GM12878 (cell line): ENCODE data around the gene RIPK4. TPM values are rescaled to one million over a fixed set of nuclear protein-coding genes. Genes with fewer than 3 reads are reported as not detected.

ENCODE experiments used
- ATAC-seq: fragments of 200-7000 bp; cut with Tn5 transposase; 3 replicates; pipeline ENCODE4 v1.9.1; 2020; ENCODE audit warnings: mild to moderate bottlenecking, moderate library complexity
- BruUV-seq: library from RNA; stranded (reverse); fragments of 400-500 nt; replicated peaks from 2 replicates; lab custom pipeline; 2021; lab: Mats Ljungman, UMichigan
- CTCF ChIA-PET: fragments of 300-600 bp; sonication (Branson Sonifier 250); formaldehyde crosslinking; extraction: SDS; loops from one replicate; lab custom pipeline; 2021; ENCODE audit warnings: inconsistent platforms; lab: Yijun Ruan, JAX
- POLR2A ChIA-PET: fragments of 350-600 bp; formaldehyde crosslinking; extraction: SDS; loops from one replicate; lab custom pipeline; 2021; ENCODE audit warnings: inconsistent platforms; lab: Charles Lee
- RAD21 ChIA-PET: fragments of 300-600 bp; sonication (Branson Sonifier 250); formaldehyde crosslinking; loops from one replicate; lab custom pipeline; 2023; ENCODE audit warnings: antibody characterized with exemption; ENCODE audit not compliant: unreplicated experiment; lab: Charles Lee
- SMC1A ChIA-PET: fragments of 300-600 bp; sonication (Branson Sonifier 250); formaldehyde crosslinking; loops from one replicate; lab custom pipeline; 2023; ENCODE audit not compliant: unreplicated experiment, uncharacterized antibody; lab: Charles Lee
- DNase-seq: peaks from one replicate; pipeline ENCODE4 v3.0.0-alpha.2; 2011; ENCODE audit warnings: low read depth, low spot score
- FAIRE-seq: peaks from 3 replicates; lab custom pipeline; 2011; peaks lifted over from hg19 to GRCh38; lab: Jason Lieb, UNC
- H2AFZ ChIP-seq: 2 replicates; pipeline ENCODE4 v1.6.0; 2011; ENCODE audit warnings: low read depth, low read length, control low read depth; ENCODE audit not compliant: control insufficient read depth
- H3K27ac ChIP-seq: 2 replicates; pipeline ENCODE4 v1.5.1; 2011; ENCODE audit warnings: control low read depth; ENCODE audit not compliant: control insufficient read depth, insufficient read depth
- H3K27me3 ChIP-seq, 2 experiments: replicated peaks in 1 of 2; 2 replicates each; pipeline versions ENCODE4 v1.6.0 to v1.6.1; 2011; ENCODE audit warnings: low read length in 1 of 2; ENCODE audit not compliant: control insufficient read depth in 2 of 2, insufficient read depth in 2 of 2
- H3K36me3 ChIP-seq, 2 experiments: 2 replicates each; pipeline ENCODE4 v1.5.1; 2011; ENCODE audit warnings: low read length in 1 of 2; ENCODE audit not compliant: control insufficient read depth in 2 of 2, insufficient read depth in 2 of 2
- H3K4me1 ChIP-seq: 2 replicates; pipeline ENCODE4 v1.6.1; 2011; ENCODE audit warnings: mild to moderate bottlenecking, low read length, moderate library complexity, mixed read lengths; ENCODE audit not compliant: control insufficient read depth, insufficient read depth
- H3K4me2 ChIP-seq: 2 replicates; pipeline ENCODE4 v1.6.0; 2011; ENCODE audit warnings: control low read depth; ENCODE audit not compliant: control insufficient read depth, insufficient read depth
- H3K4me3 ChIP-seq: fragments of 200-600 bp; sonication (generic); 2 replicates; pipeline ENCODE4 v1.5.1; 2016
- H3K79me2 ChIP-seq: 2 replicates; pipeline ENCODE4 v1.6.0; 2011; ENCODE audit warnings: low read length; ENCODE audit not compliant: control insufficient read depth, insufficient read depth
- H3K9ac ChIP-seq: 2 replicates; pipeline ENCODE4 v1.8.0; 2011; ENCODE audit warnings: low read length, control low read depth, mixed read lengths; ENCODE audit not compliant: control insufficient read depth, insufficient read depth
- H3K9me3 ChIP-seq: replicated peaks from 3 replicates; pipeline ENCODE4 v1.5.1; 2011; ENCODE audit warnings: mild to moderate bottlenecking, low read length; ENCODE audit not compliant: control insufficient read depth, insufficient read depth
- H4K20me1 ChIP-seq: 2 replicates; pipeline ENCODE4 v1.6.0; 2011; ENCODE audit not compliant: control insufficient read depth, insufficient read depth
- CREB1 ChIP-seq: IDR thresholded peaks from 2 replicates; pipeline ENCODE4 v1.6.1; 2012; ENCODE audit warnings: low read depth, mild to moderate bottlenecking, inconsistent platforms
- EP300 ChIP-seq, 2 experiments: fragments of 150-350 bp in 1 of 2; IDR thresholded peaks; 2 replicates each; pipeline ENCODE4 v1.6.1; 2011 to 2012; ENCODE audit warnings: low read depth in 2 of 2, low read length in 2 of 2, borderline replicate concordance in 1 of 2, improper control_type of control experiment in 1 of 2, inconsistent platforms in 1 of 2; ENCODE audit not compliant: control insufficient read depth in 1 of 2
- ETV6 ChIP-seq, 2 experiments: fragments of 450-650 bp in 1 of 2; IDR thresholded peaks in 1 of 2; conservative IDR thresholded peaks in 1 of 2; 2 replicates each; pipeline ENCODE4 v1.6.1; 2014; ENCODE audit warnings: antibody characterized with exemption in 1 of 2, borderline replicate concordance in 1 of 2, low read depth in 1 of 2, mild to moderate bottlenecking in 1 of 2, moderate library complexity in 1 of 2
- FOXK2 ChIP-seq: fragments of 450-650 bp; IDR thresholded peaks from 2 replicates; pipeline ENCODE4 v1.6.1; 2017; ENCODE audit warnings: mild to moderate bottlenecking, moderate library complexity
- IRF4 ChIP-seq: IDR thresholded peaks from 2 replicates; pipeline ENCODE4 v1.6.1; 2011; ENCODE audit warnings: low read depth, low read length
- MAX ChIP-seq: IDR thresholded peaks from 2 replicates; pipeline ENCODE4 v1.6.1; 2012; ENCODE audit warnings: low read depth, low read length, improper control_type of control experiment
- MTA3 ChIP-seq: IDR thresholded peaks from 2 replicates; pipeline ENCODE4 v1.6.1; 2012; ENCODE audit warnings: low read length, inconsistent platforms, borderline replicate concordance
- NBN ChIP-seq: fragments of 450-650 bp; IDR thresholded peaks from 2 replicates; pipeline ENCODE4 v1.6.1; 2016
- POLR2AphosphoS5 ChIP-seq: IDR thresholded peaks from 2 replicates; pipeline ENCODE4 v1.6.1; 2011; ENCODE audit warnings: mild to moderate bottlenecking, low read length, inconsistent platforms
- SMARCA5 ChIP-seq: fragments of 450-650 bp; IDR thresholded peaks from 2 replicates; pipeline ENCODE4 v1.6.1; 2017; ENCODE audit warnings: mild to moderate bottlenecking
- SREBF2 ChIP-seq: IDR thresholded peaks from 2 replicates; pipeline ENCODE4 v1.6.1; 2012; ENCODE audit warnings: mild to moderate bottlenecking, low read length
- SRF ChIP-seq, 2 experiments: IDR thresholded peaks; 2 replicates each; pipeline ENCODE4 v1.6.1; 2011; ENCODE audit warnings: low read depth in 2 of 2, low read length in 2 of 2, mild to moderate bottlenecking in 1 of 2, moderate library complexity in 1 of 2
- TBL1XR1 ChIP-seq: IDR thresholded peaks from 2 replicates; pipeline ENCODE4 v1.6.1; 2012; ENCODE audit warnings: low read depth, low read length, improper control_type of control experiment
- WRNIP1 ChIP-seq: IDR thresholded peaks from 2 replicates; pipeline ENCODE4 v1.6.1; 2011; ENCODE audit warnings: low read depth, low read length, improper control_type of control experiment, borderline replicate concordance
- ZSCAN29 ChIP-seq: fragments of 450-650 bp; IDR thresholded peaks from 2 replicates; pipeline ENCODE4 v1.6.1; 2017; ENCODE audit warnings: mild to moderate bottlenecking, moderate library complexity
- WGBS: methylation state at CpG from one replicate; pipeline ENCODE4 v1.1.6; 2016; ENCODE audit warnings: low lambda C conversion rate; ENCODE audit not compliant: insufficient replicate concordance, insufficient coverage; ENCODE audit errors: missing lambda C conversion rate; 5-methylcytosine and 5-hydroxymethylcytosine counted together
- in situ Hi-C: fragments of 300-500 bp; cut with MboI; formaldehyde crosslinking; loops from 9 replicates; pipeline ENCODE4 v1.14.3; 2018; ENCODE audit warnings: mixed read lengths
- intact Hi-C: fragments of 100-400 bp; cut with micrococcal nuclease; formaldehyde crosslinking; loops from one replicate; pipeline ENCODE4 v1.14.2; 2022; ENCODE audit not compliant: unreplicated experiment
- polyA plus RNA-seq, 11 experiments: library from polyadenylated mRNA; depleted of rRNA in 4 of 11; unstranded in 6 of 11; stranded (reverse) in 5 of 11; fragments of >200 nt; fragmentation: Nextera tagmentation in 4 of 11; fragmentation: Illumina TruSeq in 1 of 11; extraction: Ambion mirVana in 4 of 11; extraction: Trizol in 1 of 11; gene quantifications; 1 replicate in 1 of 11; 2 replicates in 10 of 11; pipeline versions ENCODE4 v1.2.1 to v1.2.3, GENCODE V29; 2011 to 2016; ENCODE audit warnings: inconsistent platforms in 2 of 11, missing spikeins in 2 of 11, low read depth in 1 of 11
- total RNA-seq, 4 experiments: library from RNA; depleted of rRNA in 3 of 4; stranded (reverse); fragments of >200 nt in 3 of 4; fragmentation: Illumina TruSeq in 1 of 4; extraction: Trizol in 1 of 4; gene quantifications; 2 replicates each; pipeline versions ENCODE4 v1.2.1 to v1.2.3, GENCODE V29; 2013 to 2021
- TF ChIP-seq, protein P1 (sequence below): fragments of 450-650 bp; IDR thresholded peaks from 2 replicates; pipeline ENCODE4 v1.6.1; 2017; ENCODE audit warnings: low read depth, mild to moderate bottlenecking, moderate library complexity

The RIPK4 gene
- total and polyA plus RNA-seq, 10 of the 15 experiments (the other 5 are each of a cell fraction or from before 2014, with no cell fraction given), result 0.05 TPM; not detected in 9

GRCh38 chr21:41759214-41759840 lies 7.5 kb downstream of the RIPK4 start (continued):
- TF ChIP-seq EP300 (IDR thresholded peaks at IDR 0.05; ENCODE audit: borderline replicate concordance in 1 of 2, control insufficient read depth in 1 of 2, low read depth in 2 of 2, low read length in 2 of 2) (no peak), ETV6 (conservative IDR thresholded peaks at IDR 0.05 in 1 of 2, IDR thresholded peaks at IDR 0.05 in 1 of 2; ENCODE audit: borderline replicate concordance in 1 of 2, low read depth in 1 of 2) (no peak), FOXK2 (no peak)

DNA sequence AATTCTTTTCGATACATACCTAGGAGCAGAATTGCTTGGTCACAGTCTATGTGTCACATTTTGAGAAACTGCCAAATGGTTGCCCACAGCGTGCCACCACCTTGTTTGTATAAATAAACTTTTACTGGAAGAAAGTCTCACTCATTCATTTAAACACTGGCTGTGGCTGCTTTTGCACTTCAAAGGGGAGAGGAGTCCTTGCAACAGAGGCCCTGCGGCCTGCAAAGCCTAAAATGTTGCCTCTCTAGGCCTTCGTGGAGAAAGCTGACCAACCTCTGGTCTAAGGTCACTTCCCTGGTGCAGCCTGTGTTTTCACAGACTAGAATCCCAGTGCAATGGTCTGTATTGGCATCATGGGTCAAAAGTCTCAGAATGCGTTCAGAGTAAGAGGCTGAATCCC lies 8.3 kb downstream of the RIPK4 start:
- Histone ChIP-seq H2AFZ (no peak overlapping the region), H3K4me1 (no peaks in the 10 kb centered on the region), H3K9ac (no peak overlapping the region), H3K4me2 (no peak overlapping the region), H3K27ac (no peak overlapping the region), H3K4me3 (no peak overlapping the region), H3K9me3 (no peaks in the 10 kb centered on the region), H4K20me1 (no peaks in the 10 kb centered on the region), H3K79me2 (no peaks in the 10 kb centered on the region), H3K36me3 (no peaks in the 10 kb centered on the region), H3K27me3 (peaks cover 15 to 18% of the 10 kb centered on the region in 2 experiments)
- intact Hi-C loops, result no loop called here
- ChIA-PET SMC1A (no interaction called here), POLR2A (no interaction called here), RAD21 (no interaction called here), CTCF (interaction anchor here (1.3 kb wide), 1 partner anchor 57 kb away, joined by 4 read pairs; no protein-coding TSS in a partner anchor)
- TF ChIP-seq, protein P1, sequence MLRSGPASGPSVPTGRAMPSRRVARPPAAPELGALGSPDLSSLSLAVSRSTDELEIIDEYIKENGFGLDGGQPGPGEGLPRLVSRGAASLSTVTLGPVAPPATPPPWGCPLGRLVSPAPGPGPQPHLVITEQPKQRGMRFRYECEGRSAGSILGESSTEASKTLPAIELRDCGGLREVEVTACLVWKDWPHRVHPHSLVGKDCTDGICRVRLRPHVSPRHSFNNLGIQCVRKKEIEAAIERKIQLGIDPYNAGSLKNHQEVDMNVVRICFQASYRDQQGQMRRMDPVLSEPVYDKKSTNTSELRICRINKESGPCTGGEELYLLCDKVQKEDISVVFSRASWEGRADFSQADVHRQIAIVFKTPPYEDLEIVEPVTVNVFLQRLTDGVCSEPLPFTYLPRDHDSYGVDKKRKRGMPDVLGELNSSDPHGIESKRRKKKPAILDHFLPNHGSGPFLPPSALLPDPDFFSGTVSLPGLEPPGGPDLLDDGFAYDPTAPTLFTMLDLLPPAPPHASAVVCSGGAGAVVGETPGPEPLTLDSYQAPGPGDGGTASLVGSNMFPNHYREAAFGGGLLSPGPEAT, result no peak
- TF ChIP-seq MAX, result no peak
- no peak for TF ChIP-seq NBN
- TF ChIP-seq ZSCAN29, result no peak
- TF ChIP-seq IRF4, result no peak
- no peak for TF ChIP-seq SREBF2
- no peak for TF ChIP-seq WRNIP1
- no peak for TF ChIP-seq SMARCA5
- TF ChIP-seq TBL1XR1, result no peak
- no peak for TF ChIP-seq SRF (IDR thresholded peaks at IDR 0.05; ENCODE audit: low read depth in 2 of 2, low read length in 2 of 2)
- TF ChIP-seq POLR2AphosphoS5, result no peak
- no peak for TF ChIP-seq CREB1
- TF ChIP-seq MTA3, result no peak
- in situ Hi-C loops, result no loop called here
- WGBS, result 24% methylated on average over 5 of the region's 5 CpGs
- ATAC-seq, result no peak
- no peak for DNase-seq
- BruUV-seq, result no TSS peak
- FAIRE-seq, result no peak
